LNCaP clone FGC (cell line): Measurements from ENCODE around the gene ZSCAN10.

ENCODE experiments used
- DNase-seq: peaks from one replicate; pipeline ENCODE4 v3.0.0-alpha.2; 2011; ENCODE audit warnings: low read depth
- H3K4me3 ChIP-seq: 2 replicates; pipeline ENCODE4 v1.5.1; 2011; ENCODE audit warnings: mild to moderate bottlenecking, low read depth, low read length, control low read depth
- CTCF ChIP-seq: IDR thresholded peaks from 2 replicates; pipeline ENCODE4 v1.5.1; 2012; ENCODE audit warnings: mild to moderate bottlenecking; ENCODE audit not compliant: control insufficient read depth, insufficient read depth; ENCODE audit errors: extremely low read depth

Gene ZSCAN10

GRCh38 chr16:3101018-3101840 lies 2.1 kb upstream of the ZSCAN10 start:
- no peak overlapping the region for H3K4me3 ChIP-seq
- TF ChIP-seq CTCF = peak; percentile 65
- DNase-seq = no peak

DNA sequence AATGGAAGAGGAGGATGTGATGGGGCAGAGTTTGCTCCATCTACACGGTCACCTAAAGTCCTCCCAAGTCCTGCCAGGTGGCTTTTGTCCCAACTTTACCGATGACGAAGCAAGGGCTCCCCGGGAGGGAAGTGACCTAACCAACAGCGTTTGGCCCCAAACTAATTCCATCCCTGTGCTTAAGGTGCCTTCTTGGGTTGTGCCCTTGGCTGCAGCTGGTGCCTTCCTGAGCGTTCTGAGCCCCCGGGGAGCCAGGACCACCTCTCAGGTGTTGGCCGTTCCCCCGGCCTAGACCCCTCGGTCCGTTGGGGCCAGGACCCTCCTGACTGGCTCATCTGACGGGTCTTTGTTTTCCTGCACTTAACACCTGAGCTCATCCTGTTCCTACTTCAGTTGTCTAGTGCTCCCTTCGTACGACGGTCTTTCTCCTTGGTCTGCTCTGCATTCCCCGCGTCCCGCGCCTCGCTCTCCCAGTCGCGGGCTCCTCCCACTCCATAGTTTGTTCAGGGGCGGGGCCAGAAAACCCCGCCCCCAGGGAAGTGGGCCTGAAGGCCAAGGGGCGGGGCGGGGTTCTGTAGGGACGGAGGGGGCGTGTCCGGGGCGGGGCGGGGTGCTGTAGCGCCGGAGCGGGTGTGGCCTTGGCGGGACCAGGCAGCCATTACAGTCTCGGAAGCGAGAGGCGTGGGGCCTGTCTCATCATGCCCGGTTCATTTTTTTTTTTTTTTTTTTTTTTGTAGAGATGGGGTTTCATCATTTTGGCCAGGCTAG lies 822 bp upstream of the ZSCAN10 start:
- peak overlapping the region; percentile 24 for H3K4me3 ChIP-seq
- peak; percentile 58 for DNase-seq
- TF ChIP-seq CTCF = no peak

DNA sequence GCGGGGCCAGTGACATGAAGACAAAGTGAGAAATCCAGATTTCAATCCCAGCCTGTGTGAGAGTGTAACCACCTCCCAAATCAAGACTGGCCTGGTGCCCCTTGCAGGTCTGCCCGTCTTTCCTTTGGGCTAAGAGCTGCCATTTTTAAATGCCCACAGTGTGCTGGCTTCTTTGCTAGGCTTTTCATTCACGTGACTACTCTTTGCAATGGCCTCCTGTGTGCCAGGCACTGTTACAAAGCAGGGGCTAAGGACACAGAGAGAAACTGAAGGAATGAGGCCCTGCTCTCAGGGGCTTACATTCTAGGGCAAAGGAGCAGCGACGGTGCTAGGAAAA lies 269 bp upstream of the ZSCAN10 start:
- no peak overlapping the region for H3K4me3 ChIP-seq
- DNase-seq = no peak
- TF ChIP-seq CTCF = no peak

DNA sequence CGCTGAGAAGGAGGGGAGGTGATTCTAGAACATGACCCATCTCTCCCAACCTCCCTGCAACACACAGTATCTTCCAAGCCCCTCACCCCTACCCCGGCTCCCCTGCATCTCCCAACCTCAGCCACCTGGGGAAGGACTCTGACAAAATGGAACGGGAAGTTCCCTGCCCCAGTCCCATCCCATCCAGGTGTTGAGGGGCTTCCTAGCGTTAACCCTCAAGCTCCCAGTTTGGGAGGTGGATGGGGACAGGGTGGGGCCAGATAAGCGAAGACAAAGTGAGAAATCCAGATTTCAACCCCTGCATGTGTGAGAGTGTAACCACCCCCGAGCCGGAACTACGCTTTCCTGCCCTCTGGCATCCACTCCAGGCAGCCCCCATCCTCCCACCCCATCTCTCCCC lies 1.8 kb downstream of the ZSCAN10 start:
- no peak for DNase-seq
- no peak for TF ChIP-seq CTCF
- H3K4me3 ChIP-seq = no peak overlapping the region

- no peak overlapping the region for H3K4me3 ChIP-seq
- no peak for TF ChIP-seq CTCF
- DNase-seq = no peak
Observed at GRCh38 chr16:3096362-3096761, 2.7 kb downstream of the ZSCAN10 start.

DNA sequence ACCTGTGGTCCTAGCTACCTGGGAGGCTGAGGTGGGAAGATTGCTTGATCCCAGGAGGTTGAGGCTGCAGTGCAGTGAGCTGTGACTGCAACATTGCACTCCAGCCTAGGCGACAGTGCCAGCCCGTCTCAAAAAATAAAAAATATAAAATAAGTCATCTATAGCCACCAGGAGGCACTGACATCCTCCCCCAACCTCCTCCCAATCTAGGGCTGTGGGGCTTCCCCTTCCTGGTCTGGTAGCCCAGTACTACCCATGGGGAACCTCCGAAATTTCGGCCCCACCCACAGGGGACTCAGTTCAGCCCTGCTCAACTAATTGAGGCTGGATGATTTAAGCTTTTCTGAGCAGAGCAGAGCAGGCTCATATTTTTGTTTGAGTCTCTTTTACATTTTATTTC lies 3.2 kb downstream of the ZSCAN10 start:
- DNase-seq = no peak
- no peak overlapping the region for H3K4me3 ChIP-seq
- TF ChIP-seq CTCF = no peak
